Memory B cell (primary cell): Measurements from ENCODE around the gene SFTPB.
"Not testable (repeated sequence)": the region's sequence is repeated elsewhere in the genome, so short reads cannot be mapped to it uniquely, and the experiment has no call there.

Experiments used
- ATAC-seq: fragments of 150-1000 bp; cut with Tn5 transposase; 2 replicates; pipeline ENCODE4 v1.10.0; 2021; ENCODE audit warnings: low read depth, mild to moderate bottlenecking, moderate library complexity
- DNase-seq, 2 donors: peaks; one replicate each; pipeline ENCODE4 v3.0.0; 2022; ENCODE audit warnings: low spot score in 2 of 2
- H3K27ac Mint-ChIP-seq: one replicate; pipeline ENCODE4 v1.8.0; 2022; ENCODE audit warnings: mild to moderate bottlenecking, moderate library complexity, mixed read lengths
- H3K27me3 Mint-ChIP-seq: one replicate; pipeline ENCODE4 v1.8.0; 2022; ENCODE audit warnings: mixed read lengths
- H3K36me3 Mint-ChIP-seq: one replicate; pipeline ENCODE4 v1.8.0; 2022; ENCODE audit warnings: mild to moderate bottlenecking, mixed read lengths
- H3K4me1 Mint-ChIP-seq: one replicate; pipeline ENCODE4 v1.8.0; 2022; ENCODE audit warnings: mixed read lengths
- H3K4me3 Mint-ChIP-seq: one replicate; pipeline ENCODE4 v1.8.0; 2022; ENCODE audit warnings: mild to moderate bottlenecking, moderate library complexity, mixed read lengths
- H3K9me3 Mint-ChIP-seq: one replicate; pipeline ENCODE4 v1.8.0; 2022; ENCODE audit warnings: mixed read lengths

Gene SFTPB

GRCh38 chr2:85668009-85668856 lies at the start of gene SFTPB:
Gene SFTPB, minus strand, starts transcription at chr2:85668199. Its CDS starts 16 bp downstream, at chr2:85668183.
- DNase-seq, result no peak
- H3K36me3 Mint-ChIP-seq, result no peaks in the 10 kb centered on the region
- ATAC-seq, result no peak
- peaks cover 23% of the 10 kb centered on the region for H3K4me1 Mint-ChIP-seq
- peaks cover 10% of the 10 kb centered on the region for H3K27me3 Mint-ChIP-seq
- H3K9me3 Mint-ChIP-seq, result no peaks in the 10 kb centered on the region
- H3K27ac Mint-ChIP-seq, result no peak within 1 kb of the TSS
- H3K4me3 Mint-ChIP-seq, result no peak within 1 kb of the TSS

DNA sequence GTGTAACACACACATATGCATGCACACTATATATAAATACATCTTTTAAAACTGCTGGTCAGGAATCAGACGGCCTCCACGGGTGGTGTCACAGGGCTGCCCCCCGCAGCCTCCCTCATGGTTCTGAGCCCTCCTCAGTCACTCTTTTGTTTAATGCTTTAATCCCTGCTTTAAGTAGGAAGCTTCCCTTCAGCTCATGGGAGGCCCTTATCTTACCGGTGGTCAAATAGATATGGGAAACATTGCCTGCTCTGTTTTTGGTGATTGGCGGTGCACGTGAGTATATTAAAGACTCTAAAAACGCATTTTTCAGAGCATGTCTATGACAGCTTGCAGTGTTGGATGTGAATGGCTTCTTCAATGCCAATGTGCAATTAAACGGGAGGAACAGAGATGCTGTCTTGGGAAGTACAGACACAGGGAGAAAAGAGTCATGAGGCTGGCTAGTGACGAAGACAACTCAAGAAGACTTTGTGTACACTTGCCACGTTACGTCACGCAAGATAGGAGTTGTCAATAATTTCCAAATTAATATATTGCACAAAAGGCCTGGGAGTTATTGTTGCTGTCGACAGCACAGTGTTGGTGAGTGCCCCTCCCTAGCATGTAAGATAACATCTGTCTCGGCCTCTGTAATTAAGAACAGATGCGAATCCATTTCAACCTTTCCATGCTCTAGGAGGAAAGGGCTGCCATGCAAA lies 49.5 kb upstream of the SFTPB start:
- Mint-ChIP-seq H3K27me3 (peaks cover 10% of the 10 kb centered on the region), H3K27ac (no peak overlapping the region)

DNA sequence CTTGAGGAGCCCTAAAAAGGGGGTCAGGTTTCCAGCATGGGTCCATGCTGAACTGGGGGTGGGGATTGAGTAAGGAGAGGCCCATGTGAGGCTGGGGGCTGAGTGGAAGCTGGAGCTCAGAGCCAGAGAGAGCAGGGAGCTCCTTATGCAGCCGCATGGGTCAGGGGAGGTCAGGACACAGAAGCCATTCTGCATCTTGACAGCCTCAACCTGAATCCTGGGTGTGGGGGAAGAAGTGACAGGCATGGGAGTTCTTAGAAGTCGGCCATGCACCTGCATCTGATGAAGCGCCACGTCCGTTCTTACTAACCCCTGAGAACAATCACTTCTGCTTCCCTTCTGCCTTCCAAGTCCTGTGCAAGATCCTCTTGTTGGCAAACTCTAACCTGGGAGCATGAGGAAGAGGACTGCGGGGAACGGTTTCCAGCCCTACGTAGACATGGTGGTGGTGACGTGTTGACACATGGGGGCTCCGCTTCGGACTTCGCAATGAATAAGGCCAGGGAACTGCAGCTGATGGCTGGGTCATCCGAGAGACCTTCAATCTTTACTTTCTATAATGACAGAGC lies 48.4 kb upstream of the SFTPB start:
- no peaks in the 10 kb centered on the region for H3K4me1 Mint-ChIP-seq
- no peak overlapping the region for H3K27ac Mint-ChIP-seq
- no peak for ATAC-seq
- H3K36me3 Mint-ChIP-seq, result no peaks in the 10 kb centered on the region
- H3K27me3 Mint-ChIP-seq, result peaks cover 13% of the 10 kb centered on the region
- peaks cover 6% of the 10 kb centered on the region for H3K9me3 Mint-ChIP-seq
- no peak overlapping the region for H3K4me3 Mint-ChIP-seq
- DNase-seq, result no peak

More for the DNA sequence above, 49.5 kb upstream of the SFTPB start:
- Mint-ChIP-seq H3K36me3 (no peaks in the 10 kb centered on the region), H3K9me3 (peaks cover 6% of the 10 kb centered on the region), H3K4me1 (no peaks in the 10 kb centered on the region), H3K4me3 (no peak overlapping the region)
- ATAC-seq (no peak), DNase-seq (no peak)

GRCh38 chr2:85714841-85715240 lies 46.8 kb upstream of the SFTPB start:
- Mint-ChIP-seq H3K27me3 (peaks cover 17% of the 10 kb centered on the region), H3K4me3 (no peak overlapping the region), H3K36me3 (no peaks in the 10 kb centered on the region), H3K9me3 (no peaks in the 10 kb centered on the region), H3K4me1 (no peaks in the 10 kb centered on the region), H3K27ac (no peak overlapping the region)
- DNase-seq, result no peak
- no peak for ATAC-seq

DNA sequence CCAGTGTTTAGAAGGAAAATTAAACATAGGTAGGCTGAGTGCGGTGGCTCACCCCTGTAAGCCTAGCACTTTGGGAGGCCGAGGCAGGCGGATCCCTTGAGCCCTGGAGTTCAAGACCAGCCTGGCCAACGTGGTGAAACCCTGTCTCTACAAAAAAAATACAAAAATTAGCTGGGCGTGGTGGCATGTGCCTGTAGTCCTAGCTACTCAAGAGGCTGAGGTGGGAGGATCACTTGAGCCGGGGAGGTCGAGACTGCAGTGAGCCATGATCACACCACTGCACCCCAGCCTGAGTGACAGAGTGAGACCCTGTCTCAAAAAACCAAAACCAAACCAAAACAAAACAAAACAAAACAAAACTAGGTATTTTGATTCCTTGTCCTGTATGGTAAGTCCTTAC lies 46.4 kb upstream of the SFTPB start:
- not testable (repeated sequence) for H3K36me3 Mint-ChIP-seq, DNase-seq, H3K4me3 Mint-ChIP-seq, ATAC-seq, H3K27ac Mint-ChIP-seq, H3K4me1 Mint-ChIP-seq, H3K9me3 Mint-ChIP-seq
- H3K27me3 Mint-ChIP-seq, result peaks cover 17% of the 10 kb centered on the region

GRCh38 chr2:85713836-85714235 lies 45.8 kb upstream of the SFTPB start:
- no peaks in the 10 kb centered on the region for H3K9me3 Mint-ChIP-seq
- H3K27me3 Mint-ChIP-seq, result peaks cover 16% of the 10 kb centered on the region
- H3K36me3 Mint-ChIP-seq, result no peaks in the 10 kb centered on the region
- no peak overlapping the region for H3K4me3 Mint-ChIP-seq
- no peaks in the 10 kb centered on the region for H3K4me1 Mint-ChIP-seq
- DNase-seq (no peak), ATAC-seq (no peak)
- no peak overlapping the region for H3K27ac Mint-ChIP-seq

- no peaks in the 10 kb centered on the region for H3K4me1 Mint-ChIP-seq
- no peak overlapping the region for H3K4me3 Mint-ChIP-seq
- DNase-seq (no peak), ATAC-seq (no peak)
- H3K27ac Mint-ChIP-seq, result no peak overlapping the region
- peaks cover 15% of the 10 kb centered on the region for H3K27me3 Mint-ChIP-seq
- H3K36me3 Mint-ChIP-seq, result no peaks in the 10 kb centered on the region
- H3K9me3 Mint-ChIP-seq, result no peaks in the 10 kb centered on the region
Measured at GRCh38 chr2:85712849-85713612, 45.0 kb upstream of the SFTPB start.

GRCh38 chr2:85712336-85712735 lies 44.3 kb upstream of the SFTPB start:
- Mint-ChIP-seq H3K4me1 (no peaks in the 10 kb centered on the region), H3K36me3 (no peaks in the 10 kb centered on the region), H3K4me3 (no peak overlapping the region), H3K27ac (no peak overlapping the region), H3K9me3 (no peaks in the 10 kb centered on the region), H3K27me3 (peaks cover 13% of the 10 kb centered on the region)
- no peak for ATAC-seq
- DNase-seq, result no peak

DNA sequence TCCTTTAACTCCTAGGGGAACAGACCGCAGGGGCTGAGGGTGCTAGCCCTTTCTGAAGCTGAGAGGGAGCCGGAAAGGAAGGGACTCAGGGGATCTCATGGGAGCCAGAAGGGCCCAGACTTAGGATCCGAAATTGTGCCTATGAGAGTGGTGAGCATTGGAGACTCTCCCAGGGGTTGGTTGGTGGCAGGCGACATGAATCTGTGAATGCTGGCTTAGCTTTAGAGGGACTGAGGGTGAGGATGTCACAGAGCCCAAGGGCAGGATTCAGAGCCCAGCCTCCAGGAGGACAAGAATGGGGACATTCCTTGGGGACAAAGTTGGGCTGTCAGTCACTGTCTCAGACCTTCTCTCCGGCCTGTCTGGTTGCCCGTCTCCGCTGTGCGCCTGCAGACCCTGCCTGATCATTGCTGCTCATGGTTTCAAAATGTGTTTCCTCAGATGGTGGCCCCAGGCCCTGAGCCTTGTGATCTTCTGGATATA lies 43.6 kb upstream of the SFTPB start:
- Mint-ChIP-seq H3K9me3 (no peaks in the 10 kb centered on the region), H3K36me3 (no peaks in the 10 kb centered on the region), H3K27ac (no peak overlapping the region), H3K4me1 (peaks cover 3% of the 10 kb centered on the region), H3K27me3 (peaks cover 13% of the 10 kb centered on the region), H3K4me3 (no peak overlapping the region)
- no peak for DNase-seq
- ATAC-seq, result no peak

- Mint-ChIP-seq H3K27me3 (peaks cover 13% of the 10 kb centered on the region), H3K36me3 (no peaks in the 10 kb centered on the region), H3K4me1 (peaks cover 6% of the 10 kb centered on the region), H3K4me3 (no peak overlapping the region), H3K9me3 (no peaks in the 10 kb centered on the region), H3K27ac (no peak overlapping the region)
- no peak for DNase-seq
- ATAC-seq, result no peak
Measured at GRCh38 chr2:85710687-85711577, 42.9 kb upstream of the SFTPB start.

- Mint-ChIP-seq H3K36me3 (no peaks in the 10 kb centered on the region), H3K27me3 (peaks cover 10% of the 10 kb centered on the region), H3K4me1 (peaks cover 17% of the 10 kb centered on the region), H3K4me3 (no peak overlapping the region), H3K27ac (no peak overlapping the region), H3K9me3 (no peaks in the 10 kb centered on the region)
- ATAC-seq (no peak), DNase-seq (no peak)
Measured at GRCh38 chr2:85709401-85709811, 41.4 kb upstream of the SFTPB start.

DNA sequence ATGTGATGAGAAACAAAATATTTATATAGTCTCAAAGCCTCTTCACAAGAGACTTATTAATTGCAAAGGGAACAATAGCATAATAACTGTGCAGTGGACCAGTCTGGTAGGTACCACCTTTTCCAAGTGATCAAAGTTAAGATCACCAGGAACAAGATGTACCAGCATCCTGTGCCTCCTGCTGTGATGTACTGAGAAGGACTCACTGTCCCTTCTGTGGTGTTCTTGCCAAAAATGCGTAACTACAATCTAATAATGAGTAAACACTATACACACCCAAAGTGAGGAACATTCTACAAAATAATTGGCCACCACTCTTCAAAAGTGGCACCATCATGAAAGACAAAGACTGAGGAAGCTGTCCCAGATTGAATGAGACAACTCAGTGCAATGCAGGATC lies 40.6 kb upstream of the SFTPB start:
- ATAC-seq (no peak), DNase-seq (no peak)
- no peak overlapping the region for H3K4me3 Mint-ChIP-seq
- no peaks in the 10 kb centered on the region for H3K9me3 Mint-ChIP-seq
- peaks cover 9% of the 10 kb centered on the region for H3K27me3 Mint-ChIP-seq
- H3K27ac Mint-ChIP-seq, result no peak overlapping the region
- H3K36me3 Mint-ChIP-seq, result no peaks in the 10 kb centered on the region
- peaks cover 21% of the 10 kb centered on the region for H3K4me1 Mint-ChIP-seq

GRCh38 chr2:85707304-85707703 lies 39.3 kb upstream of the SFTPB start:
- Mint-ChIP-seq H3K4me1 (peaks cover 34% of the 10 kb centered on the region), H3K27me3 (peaks cover 9% of the 10 kb centered on the region), H3K27ac (peak overlapping the region; percentile 66), H3K9me3 (no peaks in the 10 kb centered on the region), H3K4me3 (no peak overlapping the region), H3K36me3 (no peaks in the 10 kb centered on the region)
- peak; percentile 65 to 81 for DNase-seq
- peak; percentile 66 for ATAC-seq
